ENCODE measurements around the gene RNMT. TPM values are rescaled to one million over a fixed set of nuclear protein-coding genes. Genes with fewer than 3 reads are reported as not detected.

RNMT gene
- total and polyA plus RNA-seq, 2 experiments from 2014 or later, result 40.7 to 188 TPM

GRCh38 chr18:13716916-13717315 is 9.6 kb upstream of the RNMT start (continued):
- TF ChIP-seq ZNF462 (CRISPR knock-in tag; IDR thresholded peaks at IDR 0.05) (no peak), EZH2 (IDR thresholded peaks at IDR 0.05; ENCODE audit: low read depth, unreplicated experiment) (no peak), CTCF (conservative IDR thresholded peaks at IDR 0.05; ENCODE audit: low read depth in 2 of 2) (no peak), NANOG (IDR thresholded peaks at IDR 0.05; ENCODE audit: borderline replicate concordance) (no peak)

GRCh38 chr18:13720123-13720522 is 6.3 kb upstream of the RNMT start:
- no peaks in the 10 kb centered on the region for H3K36me3 ChIP-seq (ENCODE audit: insufficient read depth)
- peaks cover 98% of the 10 kb centered on the region for H3K79me2 ChIP-seq (replicated peaks; ENCODE audit: insufficient read depth)
- H2AFZ ChIP-seq, result no peak overlapping the region
- Mint-ChIP-seq H3K9me3 (peaks cover 5% of the 10 kb centered on the region; the same call in 1 of the 3 replicates), H3K27ac (no peak overlapping the region), H3K36me3 (ENCODE audit: low read depth) (peaks cover 10% of the 10 kb centered on the region), H3K27me3 (ENCODE audit: insufficient read depth, low read depth, poor library complexity) (no peaks in the 10 kb centered on the region), H3K4me1 (peaks cover 6% of the 10 kb centered on the region; the same call in 2 of the 3 replicates), H3K4me3 (no peak overlapping the region)
- ATAC-seq (no peak), DNase-seq (ENCODE audit: low spot score) (no peak)
- no peak overlapping the region for H3K27ac ChIP-seq (ENCODE audit: low read depth)
- no peak overlapping the region for H3K4me2 ChIP-seq
- H3K27me3 ChIP-seq (ENCODE audit: insufficient read depth), result no peaks in the 10 kb centered on the region
- peaks cover 21% of the 10 kb centered on the region for H4K20me1 ChIP-seq (replicated peaks; ENCODE audit: insufficient read depth)
- no peak overlapping the region for H3K4me3 ChIP-seq
- peaks cover 3% of the 10 kb centered on the region for H3K4me1 ChIP-seq (ENCODE audit: insufficient read depth)
- H3K9me2 ChIP-seq (ENCODE audit: insufficient read depth), result no peaks in the 10 kb centered on the region
- H3F3A ChIP-seq (replicated peaks; ENCODE audit: low read depth), result no peaks in the 10 kb centered on the region
- TF ChIP-seq CTCF (conservative IDR thresholded peaks at IDR 0.05; ENCODE audit: low read depth in 2 of 2) (no peak), ETS1 (IDR thresholded peaks at IDR 0.05) (no peak), STAT1 (IDR thresholded peaks at IDR 0.05; ENCODE audit: unreplicated experiment) (no peak), ZNF114 (CRISPR knock-in tag; IDR thresholded peaks at IDR 0.05) (no peak), JUNB (IDR thresholded peaks at IDR 0.05; ENCODE audit: unreplicated experiment) (no peak), CREB1 (CRISPR knock-in tag; IDR thresholded peaks at IDR 0.05; ENCODE audit: low read depth) (no peak), EZH2 (IDR thresholded peaks at IDR 0.05; ENCODE audit: low read depth, unreplicated experiment) (no peak), NANOG (IDR thresholded peaks at IDR 0.05; ENCODE audit: borderline replicate concordance) (no peak), ZNF331 (CRISPR knock-in tag; IDR thresholded peaks at IDR 0.05; ENCODE audit: low read depth) (no peak), EZH2phosphoT487 (IDR thresholded peaks at IDR 0.05; ENCODE audit: unreplicated experiment) (no peak)
